ENCODE measurements around the gene OR4D2. TPM values are rescaled to one million over a fixed set of nuclear protein-coding genes. Genes with fewer than 3 reads are reported as not detected.

The OR4D2 gene
- total and polyA plus RNA-seq, 4 donors: not detected

- TF ChIP-seq CTCF (IDR thresholded peaks at IDR 0.05; ENCODE audit: control extremely low read depth, extremely low read depth): peak; percentile 15
- Histone ChIP-seq H3K27me3 (ENCODE audit: control insufficient read depth in 3 of 3, insufficient read depth in 3 of 3, low read length in 2 of 3) (peaks cover 0 to 9% (median 4%) of the 10 kb centered on the region in 3 donors), H3K4me3 (no peak overlapping the region), H3K9me3 (ENCODE audit: control insufficient read depth in 4 of 4, insufficient read depth in 3 of 4, low read length in 3 of 4) (peaks cover 0 to 1% (median 0%) of the 10 kb centered on the region in 4 donors), H3K9ac (ENCODE audit: insufficient read depth in 1 of 2, low read length in 2 of 2) (no peak overlapping the region), H3K4me1 (ENCODE audit: control insufficient read depth in 5 of 5, insufficient read depth in 5 of 5, low read length in 5 of 5) (no peaks in the 10 kb centered on the region), H3K27ac (ENCODE audit: low read depth in 1 of 2, low read length in 1 of 2) (no peak overlapping the region), H3K36me3 (ENCODE audit: control insufficient read depth in 4 of 4, insufficient read depth in 4 of 4, low read length in 4 of 4) (no peaks in the 10 kb centered on the region)
- 39 to 45% methylated on average over 2 of the region's 2 CpGs for WGBS, 2 donors
- ATAC-seq (ENCODE audit: insufficient read depth, low FRiP score) (no peak), DNase-seq (peak in 2 of 3 donors; percentile 7 to 10)
Observed at GRCh38 chr17:58172369-58173071, 5.7 kb downstream of the OR4D2 start.

- no peaks in the 10 kb centered on the region for H3K36me3 ChIP-seq (ENCODE audit: control insufficient read depth in 4 of 4, insufficient read depth in 4 of 4, low read length in 4 of 4)
- H3K27me3 ChIP-seq (ENCODE audit: control insufficient read depth in 3 of 3, insufficient read depth in 3 of 3, low read length in 2 of 3): peaks cover 0 to 6% (median 4%) of the 10 kb centered on the region in 3 donors
- no peak for TF ChIP-seq CTCF (IDR thresholded peaks at IDR 0.05; ENCODE audit: control extremely low read depth, extremely low read depth)
- 60 to 69% methylated on average over 3 of the region's 3 CpGs for WGBS, 2 donors
- H3K9me3 ChIP-seq (ENCODE audit: control insufficient read depth in 4 of 4, insufficient read depth in 3 of 4, low read length in 3 of 4): no peaks in the 10 kb centered on the region
- H3K9ac ChIP-seq (ENCODE audit: insufficient read depth in 1 of 2, low read length in 2 of 2): no peak overlapping the region
- H3K27ac ChIP-seq (ENCODE audit: low read depth in 1 of 2, low read length in 1 of 2): no peak overlapping the region
- ATAC-seq (ENCODE audit: insufficient read depth, low FRiP score): no peak
- no peaks in the 10 kb centered on the region for H3K4me1 ChIP-seq (ENCODE audit: control insufficient read depth in 5 of 5, insufficient read depth in 5 of 5, low read length in 5 of 5)
- no peak overlapping the region for H3K4me3 ChIP-seq
- DNase-seq: no peak
Observed at GRCh38 chr17:58174871-58175270, 8.1 kb downstream of the OR4D2 start.

- WGBS, 2 donors: 38 to 45% methylated on average over 7 of the region's 7 CpGs
Observed at GRCh38 chr17:58176200-58176599, 9.4 kb downstream of the OR4D2 start.

More at GRCh38 chr17:58176200-58176599, 9.4 kb downstream of the OR4D2 start:
- Histone ChIP-seq H3K9ac (ENCODE audit: insufficient read depth in 1 of 2, low read length in 2 of 2) (no peak overlapping the region), H3K4me3 (no peak overlapping the region), H3K27ac (ENCODE audit: low read depth in 1 of 2, low read length in 1 of 2) (no peak overlapping the region), H3K36me3 (ENCODE audit: control insufficient read depth in 4 of 4, insufficient read depth in 4 of 4, low read length in 4 of 4) (no peaks in the 10 kb centered on the region), H3K9me3 (ENCODE audit: control insufficient read depth in 4 of 4, insufficient read depth in 3 of 4, low read length in 3 of 4) (no peaks in the 10 kb centered on the region), H3K4me1 (ENCODE audit: control insufficient read depth in 5 of 5, insufficient read depth in 5 of 5, low read length in 5 of 5) (no peaks in the 10 kb centered on the region), H3K27me3 (ENCODE audit: control insufficient read depth in 3 of 3, insufficient read depth in 3 of 3, low read length in 2 of 3) (peaks cover 0 to 4% (median 3%) of the 10 kb centered on the region in 3 donors)
- DNase-seq (peak in 1 of 3 donors; percentile 45), ATAC-seq (ENCODE audit: insufficient read depth, low FRiP score) (no peak)
- no peak for TF ChIP-seq CTCF (IDR thresholded peaks at IDR 0.05; ENCODE audit: control extremely low read depth, extremely low read depth)

Data from lung (tissue), 12 donors.